ENCODE measurements around the gene ALX4.

ALX4 gene

DNA sequence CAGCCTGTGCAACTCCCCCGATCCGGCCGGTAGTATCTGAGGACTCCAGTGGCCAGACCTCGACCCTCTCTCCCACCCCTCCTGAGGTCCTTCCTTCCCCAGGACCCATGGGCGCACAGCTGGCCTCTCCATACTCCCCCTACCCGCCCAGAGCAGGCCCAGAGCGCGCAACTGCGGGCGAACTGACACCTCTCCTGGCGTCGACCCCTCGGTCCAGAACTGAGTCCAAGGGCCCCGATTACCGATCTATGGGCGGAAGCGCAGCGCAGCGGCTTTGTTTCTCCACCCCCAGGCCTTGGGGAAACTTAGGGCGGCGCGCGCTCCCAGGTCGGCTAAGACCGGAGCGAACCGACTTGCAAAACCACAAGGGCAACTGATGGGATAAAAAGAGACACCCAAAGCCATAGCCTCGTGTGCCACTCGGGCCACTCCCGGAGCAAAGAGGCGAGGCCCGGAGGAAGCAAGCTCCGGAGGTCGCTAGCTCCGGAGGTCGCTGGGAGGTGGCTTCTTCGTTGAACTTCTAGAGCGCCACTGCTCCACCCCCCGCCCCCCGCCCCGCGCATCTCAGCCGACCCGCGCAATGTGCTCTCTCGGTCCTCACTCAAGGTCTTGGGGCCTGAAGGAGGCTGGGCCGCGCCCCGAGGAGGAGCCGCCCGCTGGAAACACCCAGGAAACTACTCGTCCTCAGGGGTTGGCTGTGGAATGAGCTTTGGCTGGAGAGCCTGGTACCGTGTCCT lies 9.8 kb upstream of the ALX4 start:
- TF ChIP-seq POLR2A (IDR thresholded peaks at IDR 0.05; ENCODE audit: low read depth, low read length): no peak
- no peak for TF ChIP-seq PAX5 (IDR thresholded peaks at IDR 0.05; ENCODE audit: insufficient read depth, low read length, severe bottlenecking)
- TF ChIP-seq SPI1 (IDR thresholded peaks at IDR 0.05; ENCODE audit: low read depth, low read length): no peak
- TF ChIP-seq POLR2AphosphoS5 (IDR thresholded peaks at IDR 0.05; ENCODE audit: low read depth, low read length): no peak
- FAIRE-seq (no peak), DNase-seq (ENCODE audit: insufficient read length, low spot score) (no peak)

DNA sequence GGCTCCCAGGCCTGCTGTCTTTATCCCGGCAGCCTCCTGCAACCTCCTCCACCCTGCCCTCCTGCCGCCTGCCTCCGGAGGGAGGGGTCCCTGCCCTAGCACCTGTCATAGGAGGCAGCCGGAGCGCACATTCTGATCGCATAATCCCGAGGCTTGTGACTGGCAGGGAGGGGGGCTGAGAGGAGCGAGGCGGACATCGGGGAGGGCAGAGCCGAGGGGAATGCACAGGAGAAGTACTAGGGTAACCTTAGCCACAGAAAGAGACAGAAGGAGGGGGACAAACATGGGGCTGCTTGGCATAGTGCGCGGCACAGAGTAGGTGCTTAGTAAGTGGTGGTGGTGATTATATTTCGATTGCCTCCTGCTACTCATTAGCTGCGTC lies 9.2 kb upstream of the ALX4 start:
- TF ChIP-seq POLR2A (IDR thresholded peaks at IDR 0.05; ENCODE audit: low read depth, low read length) (no peak), SPI1 (IDR thresholded peaks at IDR 0.05; ENCODE audit: low read depth, low read length) (no peak), TAF1 (IDR thresholded peaks at IDR 0.05; ENCODE audit: low read depth, low read length) (no peak), PAX5 (IDR thresholded peaks at IDR 0.05; ENCODE audit: insufficient read depth, low read length, severe bottlenecking) (no peak), POLR2AphosphoS5 (IDR thresholded peaks at IDR 0.05; ENCODE audit: low read depth, low read length) (no peak), POU2F2 (IDR thresholded peaks at IDR 0.05; ENCODE audit: low read depth, low read length) (no peak)
- DNase-seq (ENCODE audit: insufficient read length, low spot score): no peak
- no peak for FAIRE-seq

DNA sequence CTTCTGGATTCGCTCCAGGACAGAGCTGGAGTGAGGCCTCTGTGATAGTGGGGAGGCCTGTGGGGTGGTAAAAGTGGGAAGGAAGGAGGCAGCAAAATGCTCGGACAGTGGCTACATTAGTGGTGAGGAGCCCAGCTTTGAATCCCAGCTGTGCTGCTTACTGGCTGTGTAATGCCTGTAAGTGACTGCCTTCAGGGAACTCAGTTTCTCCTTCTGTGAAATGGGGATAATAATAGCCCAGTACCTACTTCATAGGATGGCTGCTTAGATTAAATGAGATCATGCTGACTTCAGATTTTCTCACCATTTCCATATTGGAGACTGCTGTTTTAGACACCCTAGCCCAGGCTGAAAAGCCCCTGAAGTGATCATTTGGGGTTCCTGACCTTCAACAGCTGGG lies 8.4 kb upstream of the ALX4 start:
- DNase-seq (ENCODE audit: insufficient read length, low spot score): no peak
- no peak for FAIRE-seq
- TF ChIP-seq POLR2AphosphoS5 (IDR thresholded peaks at IDR 0.05; ENCODE audit: low read depth, low read length) (no peak), POLR2A (IDR thresholded peaks at IDR 0.05; ENCODE audit: low read depth, low read length) (no peak), POU2F2 (IDR thresholded peaks at IDR 0.05; ENCODE audit: low read depth, low read length) (no peak), SPI1 (IDR thresholded peaks at IDR 0.05; ENCODE audit: low read depth, low read length) (no peak), PAX5 (IDR thresholded peaks at IDR 0.05; ENCODE audit: insufficient read depth, low read length, severe bottlenecking) (no peak), TAF1 (IDR thresholded peaks at IDR 0.05; ENCODE audit: low read depth, low read length) (no peak)

DNA sequence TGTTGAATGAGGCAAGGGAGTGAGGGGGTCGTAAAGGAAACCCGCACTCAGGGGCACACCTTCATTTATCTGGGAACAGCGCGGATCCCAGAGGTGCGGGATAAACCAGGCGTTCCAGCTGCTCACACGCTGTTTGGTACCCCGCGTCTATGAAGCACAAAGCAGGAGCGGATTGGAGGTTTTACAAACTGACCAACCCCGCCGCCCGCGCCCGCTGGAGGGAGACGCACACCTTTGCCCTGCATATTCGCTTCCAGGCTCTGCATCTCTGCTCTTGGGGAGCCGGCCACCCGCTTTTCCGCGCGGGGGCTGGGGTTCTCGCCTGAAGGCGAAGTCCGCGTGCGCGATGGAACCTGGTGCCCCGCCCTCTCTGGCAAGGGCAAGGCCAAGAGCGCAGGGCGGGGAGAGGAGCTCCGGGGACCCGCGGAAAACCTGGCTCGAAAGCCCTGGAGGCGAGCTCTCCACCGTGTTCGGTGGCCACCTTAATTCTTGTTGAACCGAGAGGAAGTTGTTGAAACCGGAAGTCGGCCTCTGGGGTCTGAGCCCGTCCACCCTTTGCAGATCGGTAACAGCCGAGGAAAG lies 6.8 kb upstream of the ALX4 start:
- no peak for FAIRE-seq
- no peak for TF ChIP-seq TAF1 (IDR thresholded peaks at IDR 0.05; ENCODE audit: low read depth, low read length)
- no peak for TF ChIP-seq SPI1 (IDR thresholded peaks at IDR 0.05; ENCODE audit: low read depth, low read length)
- TF ChIP-seq POU2F2 (IDR thresholded peaks at IDR 0.05; ENCODE audit: low read depth, low read length): no peak
- TF ChIP-seq POLR2A (IDR thresholded peaks at IDR 0.05; ENCODE audit: low read depth, low read length): no peak
- TF ChIP-seq PAX5 (IDR thresholded peaks at IDR 0.05; ENCODE audit: insufficient read depth, low read length, severe bottlenecking): no peak
- no peak for TF ChIP-seq POLR2AphosphoS5 (IDR thresholded peaks at IDR 0.05; ENCODE audit: low read depth, low read length)
- no peak for DNase-seq (ENCODE audit: insufficient read length, low spot score)

DNA sequence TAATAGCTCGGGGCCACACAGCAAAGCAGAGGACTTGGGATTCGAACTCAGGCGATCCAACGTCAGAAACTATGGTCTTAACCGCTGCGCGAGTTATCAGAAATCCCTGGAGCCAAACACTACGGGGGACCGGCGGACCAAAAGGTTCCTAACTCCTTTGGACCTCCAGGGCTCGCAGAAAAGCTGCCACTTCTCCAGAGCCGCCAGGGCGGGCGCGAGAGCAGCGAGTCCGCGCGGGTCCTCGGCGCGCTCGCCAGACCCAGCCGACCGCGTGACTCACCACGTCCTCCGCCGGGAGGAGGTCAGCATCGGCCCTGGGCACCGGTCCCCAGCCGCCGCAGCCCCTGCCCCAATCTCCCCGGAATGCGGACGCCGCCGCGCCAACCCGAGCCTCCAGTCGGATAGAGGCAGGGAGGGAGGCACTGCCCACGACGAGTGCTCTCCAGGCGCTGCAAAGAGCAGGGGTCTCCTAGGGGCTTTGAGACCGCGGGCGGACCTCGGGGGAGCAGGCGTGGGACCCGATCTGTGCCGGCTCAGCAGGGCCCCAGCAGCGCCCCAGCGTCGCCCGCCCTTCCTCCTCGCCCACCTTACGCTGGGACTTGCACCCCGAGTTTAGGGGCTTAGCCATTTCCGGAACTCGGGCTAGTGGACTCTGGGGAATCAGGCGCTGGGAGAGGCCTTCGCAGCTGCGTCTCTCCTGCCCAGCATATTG lies 6.2 kb upstream of the ALX4 start:
- DNase-seq (ENCODE audit: insufficient read length, low spot score) (no peak), FAIRE-seq (no peak)
- TF ChIP-seq TAF1 (IDR thresholded peaks at IDR 0.05; ENCODE audit: low read depth, low read length) (no peak), POLR2A (IDR thresholded peaks at IDR 0.05; ENCODE audit: low read depth, low read length) (no peak), POU2F2 (IDR thresholded peaks at IDR 0.05; ENCODE audit: low read depth, low read length) (no peak), POLR2AphosphoS5 (IDR thresholded peaks at IDR 0.05; ENCODE audit: low read depth, low read length) (no peak), PAX5 (IDR thresholded peaks at IDR 0.05; ENCODE audit: insufficient read depth, low read length, severe bottlenecking) (no peak), SPI1 (IDR thresholded peaks at IDR 0.05; ENCODE audit: low read depth, low read length) (no peak)

DNA sequence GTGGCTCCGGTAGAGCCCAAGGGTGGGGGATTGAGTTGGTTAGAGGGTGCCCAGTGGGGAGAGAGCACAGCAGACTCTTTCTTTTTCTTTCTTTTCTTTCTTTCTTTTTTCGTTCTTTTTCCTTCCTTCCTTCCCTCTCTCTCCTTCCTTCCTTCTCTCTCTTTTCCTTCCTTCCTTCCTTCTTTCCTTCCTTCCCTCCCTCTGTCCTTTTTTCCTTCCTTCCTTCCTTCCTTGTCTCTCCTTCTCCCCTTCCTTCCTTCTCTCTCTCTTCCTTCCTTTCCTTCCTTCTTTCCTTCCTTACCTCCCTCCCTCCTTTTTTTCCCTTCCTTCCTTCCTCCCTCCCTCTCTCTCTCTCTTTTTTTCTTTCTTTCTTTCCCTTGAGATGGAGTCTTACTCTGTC lies 4.8 kb upstream of the ALX4 start:
- TF ChIP-seq POU2F2 (IDR thresholded peaks at IDR 0.05; ENCODE audit: low read depth, low read length) (no peak), TAF1 (IDR thresholded peaks at IDR 0.05; ENCODE audit: low read depth, low read length) (no peak), PAX5 (IDR thresholded peaks at IDR 0.05; ENCODE audit: insufficient read depth, low read length, severe bottlenecking) (no peak), POLR2A (IDR thresholded peaks at IDR 0.05; ENCODE audit: low read depth, low read length) (no peak), SPI1 (IDR thresholded peaks at IDR 0.05; ENCODE audit: low read depth, low read length) (no peak), POLR2AphosphoS5 (IDR thresholded peaks at IDR 0.05; ENCODE audit: low read depth, low read length) (no peak)
- DNase-seq (ENCODE audit: insufficient read length, low spot score): no peak
- no peak for FAIRE-seq

DNA sequence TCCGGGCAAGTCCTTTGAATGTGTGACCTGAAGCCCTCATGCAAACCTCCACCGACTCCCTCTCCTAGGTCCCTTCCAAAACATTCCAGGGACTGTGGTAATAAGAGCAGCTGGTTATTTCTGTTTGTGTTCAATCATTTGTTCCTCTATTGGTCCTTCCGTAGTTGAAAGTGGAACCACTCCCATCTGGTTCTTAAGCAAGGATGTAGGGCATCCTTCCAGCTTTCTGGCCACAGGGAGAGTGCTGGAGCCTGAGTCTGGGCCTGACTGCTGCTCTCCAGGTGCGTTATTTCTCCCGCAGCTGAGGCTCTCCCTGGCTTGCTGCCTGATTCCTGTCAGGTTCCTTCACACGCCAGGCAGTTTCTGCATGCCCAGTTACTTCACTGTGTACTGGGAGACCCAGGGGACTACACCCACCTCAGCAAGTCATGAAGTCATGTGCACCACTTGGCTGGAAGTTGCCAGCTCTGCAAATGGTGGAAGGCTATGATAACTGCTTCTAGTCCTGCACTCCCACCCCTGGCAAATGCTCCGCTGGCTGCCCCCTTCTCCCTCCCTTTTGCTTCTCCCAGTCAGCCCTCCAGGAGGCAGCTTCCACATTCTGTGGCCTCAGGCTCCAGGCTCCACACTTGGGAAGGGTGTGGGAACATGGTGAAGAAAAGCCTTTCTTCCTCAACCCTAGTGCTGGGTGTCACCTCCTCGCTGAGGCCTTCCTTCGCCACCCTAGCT lies 4.0 kb upstream of the ALX4 start:
- TF ChIP-seq TAF1 (IDR thresholded peaks at IDR 0.05; ENCODE audit: low read depth, low read length) (no peak), SPI1 (IDR thresholded peaks at IDR 0.05; ENCODE audit: low read depth, low read length) (no peak)
- DNase-seq (ENCODE audit: insufficient read length, low spot score) (no peak), FAIRE-seq (no peak)

DNA sequence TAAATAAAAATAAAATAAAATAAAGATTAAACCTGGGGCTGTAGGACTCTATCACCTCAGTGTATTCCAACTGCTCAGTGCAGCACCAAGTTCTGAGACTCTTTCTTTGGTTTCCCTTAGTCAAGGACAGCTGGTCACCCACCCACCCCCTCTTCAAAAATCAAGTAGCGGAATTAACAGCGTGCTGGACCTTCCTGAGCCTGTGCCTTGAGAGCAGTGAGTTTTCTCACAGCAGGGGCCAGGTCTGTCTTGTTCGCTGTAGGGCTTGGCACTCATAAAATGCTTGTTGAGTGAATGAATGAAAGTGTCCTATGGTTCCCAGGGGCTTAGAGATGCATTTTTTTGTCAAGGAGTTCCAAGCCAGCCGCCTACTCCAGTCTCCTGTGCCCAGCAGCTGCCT lies 2.9 kb upstream of the ALX4 start:
- FAIRE-seq (no peak), DNase-seq (ENCODE audit: insufficient read length, low spot score) (no peak)
- TF ChIP-seq POLR2AphosphoS5 (IDR thresholded peaks at IDR 0.05; ENCODE audit: low read depth, low read length): no peak
- TF ChIP-seq SPI1 (IDR thresholded peaks at IDR 0.05; ENCODE audit: low read depth, low read length): no peak

DNA sequence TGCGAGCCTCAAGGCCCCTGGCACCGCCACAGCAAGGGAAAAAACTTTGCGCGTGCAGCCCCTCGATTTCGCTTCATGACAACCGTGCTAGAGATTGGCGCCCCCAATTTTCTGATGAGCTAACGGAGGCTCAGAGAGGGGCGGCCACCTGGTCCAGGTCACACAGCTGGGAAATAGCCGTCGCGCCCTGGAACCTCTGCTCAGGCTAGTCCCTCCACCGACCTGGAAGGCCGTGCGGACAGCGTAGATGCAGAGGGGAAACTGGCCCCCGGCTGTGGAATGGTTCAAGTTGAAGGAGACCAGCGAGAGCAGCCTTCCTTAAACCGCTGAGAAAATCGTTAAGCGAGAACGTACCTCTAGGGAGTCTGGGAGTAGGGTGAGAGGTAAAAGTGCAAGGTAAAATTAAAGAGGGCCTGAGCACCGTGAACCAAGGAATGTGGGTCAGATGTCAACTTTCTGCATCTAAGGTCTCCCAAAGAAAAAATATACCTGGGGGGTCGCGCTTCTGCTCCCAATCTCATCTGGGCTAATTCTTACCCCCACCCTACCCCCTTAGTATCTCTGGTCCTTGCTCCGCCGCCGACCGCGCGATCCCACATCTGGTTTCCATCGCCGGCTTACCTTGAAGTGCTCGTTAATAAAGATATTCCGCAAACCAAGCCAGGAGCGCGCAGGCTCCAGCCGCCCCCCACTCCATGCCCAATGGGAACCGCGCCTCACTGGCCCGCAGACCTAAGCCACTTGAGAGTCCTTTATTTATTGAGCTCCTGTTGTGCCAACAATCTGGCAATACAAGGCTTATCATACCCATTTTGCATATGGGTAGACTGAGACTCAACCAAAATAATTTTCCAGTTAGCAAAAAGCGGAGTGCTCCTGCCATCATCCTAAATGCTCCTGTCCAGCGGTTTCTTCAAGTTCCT lies 1.7 kb upstream of the ALX4 start:
- FAIRE-seq: no peak
- DNase-seq (ENCODE audit: insufficient read length, low spot score): no peak
- TF ChIP-seq SPI1 (IDR thresholded peaks at IDR 0.05; ENCODE audit: low read depth, low read length) (no peak), POLR2AphosphoS5 (IDR thresholded peaks at IDR 0.05; ENCODE audit: low read depth, low read length) (no peak), POU2F2 (IDR thresholded peaks at IDR 0.05; ENCODE audit: low read depth, low read length) (no peak), POLR2A (IDR thresholded peaks at IDR 0.05; ENCODE audit: low read depth, low read length) (no peak), TAF1 (IDR thresholded peaks at IDR 0.05; ENCODE audit: low read depth, low read length) (no peak), PAX5 (IDR thresholded peaks at IDR 0.05; ENCODE audit: insufficient read depth, low read length, severe bottlenecking) (no peak)

Data from GM12891 (cell line).